ENCODE data around the gene ATP2B3.

The ATP2B3 gene

GRCh38 chrX:153477364-153477857 is 40.0 kb upstream of the ATP2B3 start:
- peaks cover 6% of the 10 kb centered on the region for H3K27me3 ChIP-seq (ENCODE audit: control insufficient read depth, insufficient read depth, low read length)
- no peaks in the 10 kb centered on the region for H3K36me3 ChIP-seq (ENCODE audit: control insufficient read depth, insufficient read depth, low read length)
- no peak overlapping the region for H3K9ac ChIP-seq (ENCODE audit: low read length)
- H3K9me3 ChIP-seq (ENCODE audit: control insufficient read depth, low read length), result no peaks in the 10 kb centered on the region
- no peak overlapping the region for H3K4me3 ChIP-seq (ENCODE audit: low read length)
- H3K4me1 ChIP-seq (ENCODE audit: control insufficient read depth, insufficient read depth, low read length), result peaks cover 5% of the 10 kb centered on the region

- Histone ChIP-seq H3K9ac (ENCODE audit: low read length) (no peak overlapping the region), H3K4me1 (ENCODE audit: control insufficient read depth, insufficient read depth, low read length) (peaks cover 5% of the 10 kb centered on the region), H3K4me3 (ENCODE audit: low read length) (no peak overlapping the region), H3K9me3 (ENCODE audit: control insufficient read depth, low read length) (no peaks in the 10 kb centered on the region), H3K36me3 (ENCODE audit: control insufficient read depth, insufficient read depth, low read length) (no peaks in the 10 kb centered on the region), H3K27me3 (ENCODE audit: control insufficient read depth, insufficient read depth, low read length) (peaks cover 6% of the 10 kb centered on the region)
These were observed 39.5 kb upstream of the ATP2B3 start for GRCh38 chrX:153477901-153478300.

GRCh38 chrX:153478746-153479145 is 38.7 kb upstream of the ATP2B3 start:
- Histone ChIP-seq H3K9me3 (ENCODE audit: control insufficient read depth, low read length) (no peaks in the 10 kb centered on the region), H3K9ac (ENCODE audit: low read length) (no peak overlapping the region), H3K36me3 (ENCODE audit: control insufficient read depth, insufficient read depth, low read length) (no peaks in the 10 kb centered on the region), H3K4me1 (ENCODE audit: control insufficient read depth, insufficient read depth, low read length) (peaks cover 5% of the 10 kb centered on the region), H3K4me3 (ENCODE audit: low read length) (no peak overlapping the region), H3K27me3 (ENCODE audit: control insufficient read depth, insufficient read depth, low read length) (peaks cover 6% of the 10 kb centered on the region)

- Histone ChIP-seq H3K9ac (ENCODE audit: low read length) (no peak overlapping the region), H3K9me3 (ENCODE audit: control insufficient read depth, low read length) (no peaks in the 10 kb centered on the region), H3K27me3 (ENCODE audit: control insufficient read depth, insufficient read depth, low read length) (no peaks in the 10 kb centered on the region), H3K4me1 (ENCODE audit: control insufficient read depth, insufficient read depth, low read length) (no peaks in the 10 kb centered on the region), H3K4me3 (ENCODE audit: low read length) (no peak overlapping the region), H3K36me3 (ENCODE audit: control insufficient read depth, insufficient read depth, low read length) (no peaks in the 10 kb centered on the region)
These were observed 36.4 kb upstream of the ATP2B3 start for GRCh38 chrX:153481043-153481442.

- Histone ChIP-seq H3K27me3 (ENCODE audit: control insufficient read depth, insufficient read depth, low read length) (no peaks in the 10 kb centered on the region), H3K4me1 (ENCODE audit: control insufficient read depth, insufficient read depth, low read length) (no peaks in the 10 kb centered on the region), H3K9ac (ENCODE audit: low read length) (no peak overlapping the region), H3K4me3 (ENCODE audit: low read length) (no peak overlapping the region), H3K9me3 (ENCODE audit: control insufficient read depth, low read length) (no peaks in the 10 kb centered on the region), H3K36me3 (ENCODE audit: control insufficient read depth, insufficient read depth, low read length) (no peaks in the 10 kb centered on the region)
These were observed 34.9 kb upstream of the ATP2B3 start for GRCh38 chrX:153482376-153483015.

- H3K9ac ChIP-seq (ENCODE audit: low read length), result no peak overlapping the region
- no peaks in the 10 kb centered on the region for H3K9me3 ChIP-seq (ENCODE audit: control insufficient read depth, low read length)
- no peak overlapping the region for H3K4me3 ChIP-seq (ENCODE audit: low read length)
- no peaks in the 10 kb centered on the region for H3K36me3 ChIP-seq (ENCODE audit: control insufficient read depth, insufficient read depth, low read length)
- H3K27me3 ChIP-seq (ENCODE audit: control insufficient read depth, insufficient read depth, low read length), result no peaks in the 10 kb centered on the region
- H3K4me1 ChIP-seq (ENCODE audit: control insufficient read depth, insufficient read depth, low read length), result peaks cover 5% of the 10 kb centered on the region
These were observed 31.9 kb upstream of the ATP2B3 start for GRCh38 chrX:153485396-153486080.

GRCh38 chrX:153486171-153486570 is 31.3 kb upstream of the ATP2B3 start:
- no peaks in the 10 kb centered on the region for H3K36me3 ChIP-seq (ENCODE audit: control insufficient read depth, insufficient read depth, low read length)
- H3K27me3 ChIP-seq (ENCODE audit: control insufficient read depth, insufficient read depth, low read length), result no peaks in the 10 kb centered on the region
- H3K9ac ChIP-seq (ENCODE audit: low read length), result no peak overlapping the region
- no peak overlapping the region for H3K4me3 ChIP-seq (ENCODE audit: low read length)
- no peaks in the 10 kb centered on the region for H3K9me3 ChIP-seq (ENCODE audit: control insufficient read depth, low read length)
- H3K4me1 ChIP-seq (ENCODE audit: control insufficient read depth, insufficient read depth, low read length), result peaks cover 5% of the 10 kb centered on the region

- H3K9me3 ChIP-seq (ENCODE audit: control insufficient read depth, low read length), result no peaks in the 10 kb centered on the region
- peaks cover 5% of the 10 kb centered on the region for H3K4me1 ChIP-seq (ENCODE audit: control insufficient read depth, insufficient read depth, low read length)
- no peak overlapping the region for H3K4me3 ChIP-seq (ENCODE audit: low read length)
- no peaks in the 10 kb centered on the region for H3K27me3 ChIP-seq (ENCODE audit: control insufficient read depth, insufficient read depth, low read length)
- H3K9ac ChIP-seq (ENCODE audit: low read length), result no peak overlapping the region
- H3K36me3 ChIP-seq (ENCODE audit: control insufficient read depth, insufficient read depth, low read length), result no peaks in the 10 kb centered on the region
These were observed 29.8 kb upstream of the ATP2B3 start for GRCh38 chrX:153487590-153488071.

- Histone ChIP-seq H3K9ac (ENCODE audit: low read length) (no peak overlapping the region), H3K9me3 (ENCODE audit: control insufficient read depth, low read length) (no peaks in the 10 kb centered on the region), H3K27me3 (ENCODE audit: control insufficient read depth, insufficient read depth, low read length) (no peaks in the 10 kb centered on the region), H3K36me3 (ENCODE audit: control insufficient read depth, insufficient read depth, low read length) (no peaks in the 10 kb centered on the region), H3K4me3 (ENCODE audit: low read length) (no peak overlapping the region), H3K4me1 (ENCODE audit: control insufficient read depth, insufficient read depth, low read length) (peaks cover 5% of the 10 kb centered on the region)
These were observed 29.1 kb upstream of the ATP2B3 start for GRCh38 chrX:153488231-153488914.

- no peaks in the 10 kb centered on the region for H3K27me3 ChIP-seq (ENCODE audit: control insufficient read depth, insufficient read depth, low read length)
- H3K9ac ChIP-seq (ENCODE audit: low read length), result no peak overlapping the region
- H3K4me3 ChIP-seq (ENCODE audit: low read length), result no peak overlapping the region
- peaks cover 9% of the 10 kb centered on the region for H3K4me1 ChIP-seq (ENCODE audit: control insufficient read depth, insufficient read depth, low read length)
- no peaks in the 10 kb centered on the region for H3K36me3 ChIP-seq (ENCODE audit: control insufficient read depth, insufficient read depth, low read length)
- H3K9me3 ChIP-seq (ENCODE audit: control insufficient read depth, low read length), result no peaks in the 10 kb centered on the region
These were observed 27.1 kb upstream of the ATP2B3 start for GRCh38 chrX:153490217-153490930.

GRCh38 chrX:153491351-153491914 is 26.0 kb upstream of the ATP2B3 start:
- no peak overlapping the region for H3K9ac ChIP-seq (ENCODE audit: low read length)

More at GRCh38 chrX:153491351-153491914, 26.0 kb upstream of the ATP2B3 start:
- Histone ChIP-seq H3K36me3 (ENCODE audit: control insufficient read depth, insufficient read depth, low read length) (no peaks in the 10 kb centered on the region), H3K4me1 (ENCODE audit: control insufficient read depth, insufficient read depth, low read length) (peaks cover 9% of the 10 kb centered on the region), H3K4me3 (ENCODE audit: low read length) (no peak overlapping the region), H3K9me3 (ENCODE audit: control insufficient read depth, low read length) (no peaks in the 10 kb centered on the region), H3K27me3 (ENCODE audit: control insufficient read depth, insufficient read depth, low read length) (no peaks in the 10 kb centered on the region)

Data from mucosa of stomach (tissue), 1 donor.